Occipital lobe (tissue), 2 donors: ENCODE data around the gene MID1. TPM values are rescaled to one million over a fixed set of nuclear protein-coding genes. Genes with fewer than 3 reads are reported as not detected.
"Not testable (repeated sequence)": the region's sequence is repeated elsewhere in the genome, so short reads cannot be mapped to it uniquely, and the experiment has no call there.

Source experiments
- DNase-seq: peaks from one replicate; lab custom pipeline; 2025; lab: John Stamatoyannopoulos, UW
- total RNA-seq: library from RNA; depleted of rRNA; stranded (reverse); fragments of >200 nt; gene quantifications from one replicate; pipeline ENCODE4 v1.2.3, GENCODE V29; 2014

MID1 gene
- total RNA-seq, 1 donor from 2014 or later = 24.6 TPM

- no peak for DNase-seq
Measured at GRCh38 chrX:10617999-10618351, 2.4 kb downstream of the MID1 start.

- no peak for DNase-seq
Measured at GRCh38 chrX:10617186-10617998, 3.0 kb downstream of the MID1 start.

DNA sequence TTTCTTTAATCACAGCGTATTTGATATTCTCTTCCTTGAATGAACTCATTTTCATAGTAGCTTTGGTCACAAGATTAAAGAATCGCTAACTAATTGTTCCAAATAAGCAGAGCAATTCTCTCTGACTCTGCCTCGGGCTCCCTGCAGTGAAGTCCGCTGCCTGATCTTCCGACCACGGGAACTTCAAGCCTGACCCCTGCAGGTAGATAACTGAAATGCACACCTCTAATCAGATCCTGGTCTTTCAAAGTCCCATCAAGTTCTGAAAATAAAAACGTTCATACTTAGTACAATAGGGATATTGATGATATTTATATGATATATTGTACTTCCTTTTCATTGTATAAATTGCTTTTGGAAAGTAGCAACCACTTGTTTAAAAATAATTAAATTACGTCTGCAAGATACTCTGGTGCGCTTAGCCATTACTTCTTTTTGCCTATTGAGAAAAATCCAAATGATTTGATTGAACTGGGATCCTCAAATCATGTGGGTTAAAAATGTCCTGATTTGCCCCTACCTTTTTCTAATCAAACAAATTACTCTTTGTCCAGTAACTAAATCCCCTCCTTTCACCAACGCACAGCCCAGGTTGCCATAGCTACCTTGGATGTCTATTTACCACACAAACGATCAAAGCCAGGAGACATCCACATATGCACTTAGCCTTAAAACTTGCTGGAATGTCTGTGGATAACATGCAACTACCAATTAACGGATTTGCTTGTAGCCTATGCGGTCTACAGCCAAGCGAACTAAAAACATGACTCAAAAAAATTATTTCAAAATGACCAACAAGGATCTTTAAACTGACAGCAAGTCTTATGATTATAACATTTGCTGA is 4.2 kb downstream of the MID1 start:
- DNase-seq = no peak

- no peak for DNase-seq
Measured at GRCh38 chrX:10612215-10612614, 8.2 kb downstream of the MID1 start.

GRCh38 chrX:10611441-10612090 is 8.8 kb downstream of the MID1 start:
- DNase-seq = no peak

- no peak for DNase-seq
Measured at GRCh38 chrX:10608099-10608498, 12.3 kb downstream of the MID1 start.

- no peak for DNase-seq
Measured at GRCh38 chrX:10607233-10607632, 13.2 kb downstream of the MID1 start.

DNA sequence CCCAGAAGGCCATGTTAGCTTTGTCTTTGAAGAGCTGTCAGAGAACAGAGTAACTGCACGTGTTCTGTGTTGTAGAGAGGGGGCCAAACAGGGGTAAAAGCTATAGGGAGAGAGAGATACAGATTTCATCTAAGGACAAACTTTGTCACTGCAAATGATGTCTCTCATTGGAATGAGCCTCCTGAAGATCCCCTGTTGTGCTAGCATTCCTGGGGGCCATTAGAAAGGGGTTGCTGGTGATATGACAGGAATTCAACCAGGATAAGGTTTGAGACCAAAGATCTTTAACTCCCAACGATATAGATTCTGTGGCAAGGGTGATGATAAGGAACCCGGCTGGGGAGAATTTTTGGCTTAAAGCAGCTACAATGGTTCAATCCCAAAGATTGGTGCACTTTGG is 16.8 kb downstream of the MID1 start:
- no peak for DNase-seq

GRCh38 chrX:10602646-10603045 is 17.7 kb downstream of the MID1 start:
- no peak for DNase-seq

- no peak for DNase-seq
Measured at GRCh38 chrX:10600479-10600878, 19.9 kb downstream of the MID1 start.

DNA sequence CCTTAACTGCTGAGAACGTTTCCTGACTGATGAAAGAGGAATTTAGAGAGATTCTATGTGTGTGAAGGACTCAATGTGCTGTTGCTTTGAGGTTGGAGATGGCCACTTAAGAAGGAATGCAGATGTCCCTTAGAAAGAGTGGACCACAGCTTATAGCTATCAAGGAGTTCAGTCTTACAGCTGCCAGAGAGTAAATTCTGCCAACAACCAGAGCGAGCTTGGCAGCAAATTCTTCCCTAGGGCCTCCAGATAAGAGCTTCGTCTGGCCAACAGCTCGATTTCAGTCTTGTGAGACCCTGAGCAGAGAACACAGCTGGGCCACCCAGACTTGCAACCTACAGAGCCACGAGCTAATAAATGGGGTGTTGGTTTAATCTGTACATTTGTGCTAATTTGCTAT is 21.8 kb downstream of the MID1 start:
- no peak for DNase-seq

DNA sequence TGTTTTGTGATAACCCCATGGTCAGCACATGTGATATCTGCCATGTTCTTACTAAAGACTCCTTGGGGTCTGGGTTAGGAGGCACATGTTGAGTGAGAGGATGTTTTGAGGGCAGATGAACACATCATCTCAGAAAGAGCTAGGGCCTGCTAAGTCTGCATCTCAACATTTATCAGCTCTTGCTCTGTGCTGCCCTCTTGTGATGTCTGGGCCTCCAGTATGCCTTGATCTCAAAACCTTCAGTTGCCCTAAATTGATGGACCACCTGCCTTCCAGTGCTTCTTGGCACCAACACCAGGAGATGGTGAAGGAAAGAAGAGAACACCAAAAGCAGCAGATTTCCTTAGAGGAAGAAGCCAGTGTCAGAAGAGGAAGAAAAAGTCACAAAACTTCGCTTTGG is 22.5 kb downstream of the MID1 start:
- no peak for DNase-seq

GRCh38 chrX:10591363-10592335 is 28.7 kb downstream of the MID1 start:
- DNase-seq = no peak

- not testable (repeated sequence) for DNase-seq
Measured at GRCh38 chrX:10589787-10590186, 30.6 kb downstream of the MID1 start.

DNA sequence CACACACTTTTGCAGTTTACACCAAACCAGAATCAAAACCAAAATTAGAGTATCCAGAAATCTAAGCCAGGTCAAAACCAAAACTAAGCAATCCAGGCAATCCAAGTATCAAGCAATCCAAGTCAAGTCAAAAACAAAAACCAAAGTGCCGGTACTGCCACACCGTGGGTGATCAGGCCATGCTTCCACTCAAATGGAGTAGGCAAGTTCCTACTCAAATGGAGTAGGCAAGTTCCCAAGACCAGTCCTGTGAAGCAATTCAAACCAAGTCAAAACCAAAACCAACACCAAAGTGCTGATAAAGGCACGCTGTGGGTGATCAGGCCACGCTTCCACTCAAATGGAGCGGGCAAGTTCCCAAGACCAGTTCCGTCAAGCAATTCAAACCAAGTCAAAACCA is 31.3 kb downstream of the MID1 start:
- no peak for DNase-seq

DNA sequence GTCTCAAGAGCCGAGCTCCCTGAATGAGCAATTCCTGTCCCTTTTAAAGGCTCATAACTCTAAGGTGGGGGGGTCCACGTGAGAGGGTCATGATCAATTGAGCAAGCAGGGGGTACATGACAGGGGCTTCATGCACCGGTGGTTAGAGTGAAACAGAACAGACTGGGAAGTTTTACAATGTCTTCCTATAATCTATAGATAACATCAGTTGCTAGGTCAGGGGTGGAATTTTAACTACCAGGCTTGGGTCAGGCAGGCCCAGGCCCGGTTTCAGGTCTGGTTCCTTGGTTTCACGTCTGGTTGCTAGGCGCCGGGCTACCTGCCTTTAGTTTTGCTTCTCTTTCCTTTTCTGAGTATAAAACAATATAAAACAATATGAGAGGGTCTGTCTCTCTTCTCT is 35.5 kb downstream of the MID1 start:
- DNase-seq = not testable (repeated sequence)

GRCh38 chrX:10582945-10583344 is 37.4 kb downstream of the MID1 start:
- DNase-seq = no peak

DNA sequence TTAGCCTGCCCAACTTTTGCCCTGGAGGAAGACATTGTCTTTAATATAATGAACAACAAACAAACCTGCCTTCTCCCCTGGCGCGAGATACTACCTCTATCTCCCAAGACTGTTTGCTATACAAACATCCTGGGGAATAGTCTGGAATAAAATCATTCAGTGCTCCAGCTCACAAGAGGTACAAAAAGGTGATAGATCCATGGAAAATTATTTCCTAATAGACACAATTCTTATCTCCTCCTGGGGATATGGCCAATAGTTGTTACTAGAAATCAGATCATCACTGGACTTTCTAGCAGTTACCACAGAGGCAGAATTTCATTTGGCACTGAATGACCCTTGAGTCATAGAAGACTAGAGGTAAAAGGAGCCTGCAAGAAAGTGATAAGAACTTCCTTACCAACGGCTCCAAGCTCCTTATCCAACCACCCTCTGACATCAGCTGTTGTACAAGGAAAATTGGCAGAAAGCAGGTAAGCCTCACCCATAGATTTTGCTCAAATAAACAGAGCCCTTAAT is 38.1 kb downstream of the MID1 start:
- DNase-seq = no peak

- DNase-seq = no peak
Measured at GRCh38 chrX:10579112-10580011, 41.0 kb downstream of the MID1 start.

GRCh38 chrX:10578527-10578926 is 41.9 kb downstream of the MID1 start:
- DNase-seq = no peak
